GM19468 (cell line): ENCODE results near the gene ADAMTS8.

Experiments
- ATAC-seq: cut with Tn5 transposase; IDR thresholded peaks from one replicate; pipeline ENCODE4 v1.9.1; 2021; ENCODE audit warnings: mild to moderate bottlenecking, moderate library complexity, moderate number of reproducible peaks; ENCODE audit not compliant: unreplicated experiment; ENCODE audit errors: extremely low read depth

ADAMTS8 gene

DNA sequence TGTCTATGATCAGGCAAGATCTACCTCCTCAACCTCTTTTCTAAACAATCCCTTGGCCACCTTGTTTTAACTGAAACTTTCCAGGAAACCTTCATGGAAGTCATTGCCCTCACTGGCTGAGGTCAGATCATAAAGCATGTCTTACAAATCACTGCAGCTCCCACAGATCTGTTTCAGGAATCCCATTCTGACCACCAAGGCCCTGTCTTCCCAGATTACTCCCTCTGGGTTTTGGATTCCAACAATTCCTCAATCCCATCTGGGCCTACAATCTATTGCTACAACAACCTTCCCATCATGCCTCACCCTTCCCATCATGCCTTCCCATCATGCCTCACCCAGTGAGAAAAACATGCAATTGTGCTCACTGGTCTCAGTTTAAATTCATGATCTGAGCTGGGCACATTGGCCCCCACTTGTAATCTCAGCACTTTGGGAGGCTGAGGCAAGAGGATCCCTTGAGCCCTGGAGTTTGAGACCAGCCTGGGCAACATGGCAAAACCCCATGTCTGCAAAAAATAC, 35.9 kb upstream of the ADAMTS8 start:
- no peak for ATAC-seq

DNA sequence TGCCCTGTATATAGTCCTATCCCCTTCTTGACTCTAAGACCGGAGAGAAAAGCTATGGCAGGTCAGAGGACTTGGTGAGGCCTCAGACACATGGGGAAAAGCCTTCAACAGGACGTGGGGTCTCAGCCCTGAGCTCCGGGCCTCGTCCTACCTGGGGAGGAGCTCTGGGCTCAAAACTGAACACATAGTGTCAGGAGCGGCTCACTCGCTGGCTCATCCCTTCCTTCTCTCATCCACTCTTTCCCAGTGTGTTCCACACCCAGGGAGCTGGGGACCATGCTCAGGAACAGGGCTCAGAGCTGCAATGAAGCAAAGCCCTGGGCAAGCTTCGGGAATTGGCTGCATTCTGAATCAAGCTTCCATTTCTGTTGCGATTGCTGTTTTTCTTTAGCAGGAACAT, 34.5 kb upstream of the ADAMTS8 start:
- no peak for ATAC-seq

DNA sequence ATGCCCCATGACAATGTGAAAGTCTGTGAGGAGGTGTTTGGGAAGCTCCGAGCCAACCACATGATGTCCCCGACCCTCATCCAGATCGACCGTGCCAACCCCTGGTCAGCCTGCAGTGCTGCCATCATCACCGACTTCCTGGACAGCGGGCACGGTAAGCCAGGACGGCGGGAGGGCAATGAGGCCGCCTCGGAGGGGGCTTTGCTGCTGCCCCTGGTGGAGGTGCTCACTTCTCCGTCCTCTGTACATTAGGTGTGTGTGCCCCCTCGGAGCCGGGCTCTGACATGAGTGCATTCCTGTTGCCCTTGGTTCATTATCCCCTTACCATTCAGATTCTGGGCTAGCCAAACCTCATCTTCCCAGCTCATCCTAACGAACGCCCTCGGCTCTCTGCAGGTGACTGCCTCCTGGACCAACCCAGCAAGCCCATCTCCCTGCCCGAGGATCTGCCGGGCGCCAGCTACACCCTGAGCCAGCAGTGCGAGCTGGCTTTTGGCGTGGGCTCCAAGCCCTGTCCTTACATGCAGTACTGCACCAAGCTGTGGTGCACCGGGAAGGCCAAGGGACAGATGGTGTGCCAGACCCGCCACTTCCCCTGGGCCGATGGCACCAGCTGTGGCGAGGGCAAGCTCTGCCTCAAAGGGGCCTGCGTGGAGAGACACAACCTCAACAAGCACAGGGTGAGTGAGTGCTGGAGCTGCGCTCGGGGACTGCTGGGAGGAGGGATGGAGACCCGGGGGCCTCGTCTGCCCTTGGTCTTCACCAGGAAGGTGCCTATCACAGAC, 33.9 kb upstream of the ADAMTS8 start:
- ATAC-seq, result no peak

DNA sequence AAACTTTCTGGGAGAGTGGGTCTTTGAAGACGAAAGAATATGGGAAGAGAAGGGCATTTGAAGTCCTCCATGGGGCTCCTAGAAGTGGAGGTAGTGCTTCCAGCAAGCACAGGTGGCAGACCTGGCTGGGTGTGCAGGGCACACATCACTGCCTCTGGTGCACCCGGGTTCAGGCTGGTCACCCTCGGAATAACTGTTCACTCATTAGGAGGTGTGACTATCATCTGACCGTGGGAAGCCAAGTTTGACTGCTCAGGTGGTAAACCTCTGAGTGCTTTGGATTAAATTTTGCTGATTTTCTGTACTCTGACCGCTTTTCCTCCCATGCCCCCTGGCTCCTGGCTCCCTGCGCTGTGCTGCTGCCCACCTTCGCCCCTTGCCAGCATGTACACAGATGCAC, 31.1 kb upstream of the ADAMTS8 start:
- no peak for ATAC-seq

DNA sequence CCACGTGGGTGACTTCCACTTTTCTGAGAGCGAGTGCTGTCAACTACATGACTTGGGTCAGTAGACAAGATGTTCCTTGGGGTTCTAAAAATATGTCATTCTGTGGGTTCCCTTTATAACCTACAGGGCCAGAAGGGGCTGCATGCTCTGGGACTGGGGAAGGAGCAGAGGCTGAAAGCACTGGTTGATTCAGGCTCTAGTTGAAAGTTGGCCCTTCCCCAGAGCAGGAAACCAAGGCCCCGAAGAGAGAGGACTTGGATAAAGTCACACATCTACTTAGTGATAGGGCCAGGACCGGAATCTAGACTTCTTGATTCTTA, 30.0 kb upstream of the ADAMTS8 start:
- ATAC-seq, result no peak

DNA sequence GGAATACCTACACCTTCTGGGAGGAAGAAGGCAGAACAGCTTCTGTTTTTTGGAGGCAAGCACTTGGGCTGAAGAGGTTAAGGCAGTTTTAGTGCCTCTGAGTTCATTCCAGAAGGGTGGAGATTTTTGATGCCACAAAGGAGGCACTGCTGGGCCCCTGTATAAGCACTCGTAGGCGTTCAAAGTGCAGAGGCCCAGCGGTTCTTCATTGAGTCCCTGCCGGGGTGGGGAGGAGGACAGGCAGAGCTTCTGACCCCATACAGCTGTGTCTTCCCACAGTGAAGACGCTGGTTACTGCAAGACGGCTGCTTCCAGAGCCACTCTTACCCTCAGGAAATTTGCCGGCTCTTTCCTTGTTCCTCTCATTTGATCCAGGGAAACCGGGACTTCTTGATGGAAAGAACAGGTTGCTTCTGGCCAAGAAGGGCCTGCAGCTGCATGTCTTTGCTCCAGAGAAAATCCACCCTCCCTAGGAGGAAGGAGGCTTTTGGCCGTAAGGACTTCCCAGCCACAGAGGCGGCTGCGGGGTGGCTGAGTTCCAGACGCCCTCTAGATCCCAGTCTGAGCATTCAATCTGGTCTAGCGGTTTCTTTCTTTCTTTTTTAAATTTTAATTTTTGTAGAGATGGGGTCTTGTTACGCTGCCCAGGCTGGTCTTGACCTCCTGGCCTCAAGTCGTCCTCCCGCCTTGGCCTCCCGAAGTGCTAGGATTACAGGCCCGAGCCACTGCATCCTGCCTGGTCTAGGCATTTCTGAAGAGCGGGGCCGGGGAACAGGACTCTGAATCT, 29.4 kb upstream of the ADAMTS8 start:
- no peak for ATAC-seq

DNA sequence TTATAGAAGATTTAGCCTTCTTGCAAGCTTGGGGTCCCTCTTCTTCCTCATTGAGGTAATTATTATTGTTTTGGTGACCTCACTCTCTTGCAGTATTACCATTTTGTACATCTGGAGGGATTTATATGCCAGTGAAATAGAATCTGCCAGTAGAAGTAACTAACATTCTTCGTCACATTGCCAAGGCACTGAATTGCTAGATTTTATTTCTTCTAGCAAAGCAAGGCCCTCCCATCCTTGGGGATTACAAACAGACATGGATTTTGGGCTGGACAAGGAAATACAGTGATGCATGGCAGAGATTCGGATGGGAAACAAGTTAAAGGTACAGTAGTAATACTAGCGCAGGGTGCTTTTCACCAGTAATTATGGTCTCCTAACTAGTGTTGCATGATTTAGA, 27.9 kb upstream of the ADAMTS8 start:
- no peak for ATAC-seq

DNA sequence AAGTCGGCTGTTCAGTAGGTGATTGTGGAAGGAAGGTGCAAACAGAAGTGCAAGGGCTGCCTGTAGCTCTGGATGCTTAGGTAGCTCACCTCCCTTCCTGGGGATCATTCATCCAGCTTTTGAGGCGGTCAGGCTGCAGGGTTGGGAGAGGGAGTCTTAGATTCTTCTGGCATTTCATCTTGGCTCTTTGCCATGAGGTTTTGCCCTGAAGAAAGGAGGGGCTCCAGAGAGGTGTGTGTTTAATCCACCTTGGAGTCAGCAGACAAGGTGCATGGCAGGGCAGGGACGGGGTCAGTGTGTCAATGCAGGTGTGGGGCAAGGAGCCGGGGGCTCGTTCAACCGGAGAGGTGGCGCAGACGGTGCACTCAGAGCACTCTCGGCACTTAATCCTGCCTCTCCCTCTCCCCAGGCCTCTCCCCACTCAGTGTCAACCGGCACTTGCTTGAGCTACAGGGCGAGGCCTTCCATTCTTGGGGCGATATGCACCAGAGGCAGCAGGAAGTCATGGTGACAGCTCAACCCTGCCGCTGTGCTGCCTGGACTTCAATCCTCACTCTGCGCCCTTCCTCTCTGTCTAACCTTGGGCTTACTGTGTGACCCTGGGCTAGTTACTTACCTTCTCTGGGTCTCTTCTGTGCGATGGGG, 27.2 kb upstream of the ADAMTS8 start:
- no peak for ATAC-seq

DNA sequence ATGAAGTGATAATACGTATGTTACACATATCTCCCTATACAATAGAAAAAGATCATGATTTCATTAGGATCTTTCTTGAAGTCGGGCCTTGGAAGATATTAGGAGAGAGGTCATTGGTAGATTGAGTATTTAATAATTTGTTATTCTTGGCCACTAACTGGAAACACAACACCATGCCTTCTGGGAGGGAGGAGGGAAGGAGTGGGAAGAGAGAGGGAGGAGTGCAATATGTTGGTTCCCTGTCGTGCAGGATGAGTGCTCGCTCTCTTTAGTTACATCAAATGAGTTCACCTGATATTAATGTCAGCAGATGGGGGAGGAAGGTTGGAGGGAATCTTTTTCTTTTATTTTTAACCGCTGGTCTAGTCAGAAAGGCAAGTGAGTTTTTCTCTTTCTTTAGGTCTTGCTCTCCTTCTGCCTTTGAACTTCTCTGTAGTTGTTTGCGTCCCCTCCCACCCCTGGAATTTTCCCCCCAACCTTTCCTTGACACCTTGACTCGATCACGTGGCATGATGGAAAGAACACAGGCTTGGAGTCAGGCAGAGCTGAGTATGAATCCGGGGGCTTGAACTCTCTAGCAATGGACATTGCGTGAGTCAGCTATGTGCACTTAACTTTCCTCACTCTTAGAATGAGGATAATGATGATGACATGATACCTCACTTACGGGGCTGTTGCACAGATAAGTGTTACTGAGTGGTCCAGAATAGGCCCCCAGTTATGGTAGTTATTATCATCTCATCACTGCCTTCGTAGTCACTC, 26.3 kb upstream of the ADAMTS8 start:
- no peak for ATAC-seq

DNA sequence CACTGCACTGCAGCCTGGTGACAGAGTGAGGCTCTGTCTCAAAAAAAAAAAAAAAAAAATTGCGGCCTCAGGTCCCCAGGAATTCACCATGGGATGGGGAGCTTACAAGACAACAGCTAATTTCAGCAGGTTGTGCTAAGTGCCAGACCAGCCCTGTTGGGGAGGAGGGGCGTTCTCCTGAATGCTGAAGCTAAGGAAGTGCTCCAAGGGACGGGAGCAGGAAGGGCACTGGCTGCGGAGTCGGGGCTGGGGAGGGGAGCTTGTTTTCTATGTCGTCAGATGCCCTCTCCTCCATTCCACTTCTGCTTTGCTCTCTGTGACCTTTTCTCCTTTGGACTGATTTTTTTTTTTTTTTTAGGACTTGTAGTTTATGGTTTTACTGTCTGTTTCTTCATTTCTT, 24.5 kb upstream of the ADAMTS8 start:
- ATAC-seq, result no peak

DNA sequence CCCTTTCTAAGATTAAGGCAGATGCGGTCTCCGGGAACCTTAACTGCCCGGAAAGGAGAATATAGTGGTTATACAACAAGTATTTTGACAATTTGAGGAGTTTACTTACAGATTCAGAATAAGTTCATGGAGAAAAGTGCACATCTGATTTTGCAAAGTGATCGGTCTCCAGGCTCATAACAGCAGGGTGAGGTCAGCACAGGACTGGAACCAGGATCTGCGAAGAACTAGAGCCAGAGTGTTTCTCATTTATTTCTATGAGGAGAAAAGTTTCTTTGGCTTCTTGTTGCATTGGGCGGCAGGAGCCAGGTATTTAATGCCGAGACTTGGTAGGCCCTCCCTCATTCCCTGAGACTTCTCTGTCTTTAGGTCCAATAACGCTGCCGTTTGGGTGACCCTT, 23.8 kb upstream of the ADAMTS8 start:
- no peak for ATAC-seq

DNA sequence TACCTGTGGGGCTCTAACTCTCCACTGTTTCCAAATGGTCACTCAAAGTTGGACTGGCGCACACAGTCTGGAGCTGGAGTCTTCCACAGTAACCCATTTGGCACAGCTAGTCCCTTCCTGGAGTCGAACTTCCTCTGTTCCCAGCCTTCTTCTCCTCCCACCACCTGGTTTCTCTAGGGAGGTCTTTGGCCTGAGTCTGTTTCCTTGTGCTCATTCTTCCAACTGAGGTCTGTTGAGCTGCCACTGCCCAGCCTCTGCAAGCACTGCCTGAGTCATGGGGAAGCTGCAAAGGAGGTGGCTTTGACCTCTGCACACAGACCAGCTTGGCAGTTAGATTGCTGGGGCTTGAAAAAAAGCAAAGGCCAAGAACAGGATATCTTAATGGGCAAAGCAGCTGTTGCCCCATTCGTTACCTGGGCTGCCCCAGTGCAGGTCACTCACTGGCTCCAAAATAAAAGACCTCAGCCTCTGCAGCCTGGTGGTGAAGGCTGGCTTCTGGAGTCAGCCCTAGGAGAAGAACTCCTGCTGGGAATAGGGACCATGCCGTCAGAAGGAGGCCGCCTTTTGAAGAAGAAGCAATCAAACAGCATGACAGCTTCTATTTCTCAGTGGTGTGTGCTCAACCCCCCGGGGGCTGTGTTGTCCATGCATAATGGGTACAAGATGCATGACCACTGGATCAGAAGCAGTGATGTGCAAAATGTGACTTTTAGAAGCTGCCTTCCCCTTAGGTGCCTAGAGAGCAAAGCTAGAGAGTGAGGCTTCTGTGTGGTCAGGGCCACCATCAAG, 23.0 kb upstream of the ADAMTS8 start:
- no peak for ATAC-seq

DNA sequence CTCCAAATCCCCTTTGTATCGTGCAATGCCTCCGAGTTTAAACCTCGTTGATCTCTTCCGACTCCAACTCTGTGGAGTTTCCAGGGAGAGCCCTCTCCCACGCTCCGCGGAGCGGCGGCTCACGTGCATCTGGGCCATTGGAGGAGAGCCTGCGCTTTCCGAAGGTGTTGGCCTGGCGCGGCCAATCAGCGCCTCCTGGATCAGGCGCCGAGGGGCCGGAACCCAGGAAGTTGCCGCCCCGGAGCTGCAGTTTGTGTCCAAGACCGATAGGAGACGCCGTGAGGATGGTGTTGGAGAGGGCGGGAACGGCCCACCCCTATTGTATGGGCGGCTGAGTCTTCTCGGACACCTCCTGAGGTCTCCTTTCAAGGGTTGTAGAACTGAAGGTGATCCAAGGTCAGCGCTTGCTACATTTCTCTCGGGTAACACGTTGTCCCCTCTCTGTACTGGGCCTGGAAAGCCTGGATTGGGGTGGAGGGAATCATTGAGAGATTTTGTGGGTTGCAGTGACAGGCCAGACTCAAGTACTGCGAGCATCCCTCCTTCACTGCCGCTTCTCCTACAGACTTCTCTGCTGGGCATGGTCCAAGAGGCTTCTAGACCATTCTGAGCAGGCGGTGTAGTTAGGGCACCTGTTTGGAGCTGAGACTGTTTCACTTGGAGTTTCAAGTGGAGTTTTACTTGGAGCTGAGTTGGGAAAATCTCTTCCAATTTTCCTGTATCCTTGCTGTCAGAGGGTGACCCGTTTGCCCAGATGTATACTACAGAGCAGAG, 21.8 kb upstream of the ADAMTS8 start:
- no peak for ATAC-seq

DNA sequence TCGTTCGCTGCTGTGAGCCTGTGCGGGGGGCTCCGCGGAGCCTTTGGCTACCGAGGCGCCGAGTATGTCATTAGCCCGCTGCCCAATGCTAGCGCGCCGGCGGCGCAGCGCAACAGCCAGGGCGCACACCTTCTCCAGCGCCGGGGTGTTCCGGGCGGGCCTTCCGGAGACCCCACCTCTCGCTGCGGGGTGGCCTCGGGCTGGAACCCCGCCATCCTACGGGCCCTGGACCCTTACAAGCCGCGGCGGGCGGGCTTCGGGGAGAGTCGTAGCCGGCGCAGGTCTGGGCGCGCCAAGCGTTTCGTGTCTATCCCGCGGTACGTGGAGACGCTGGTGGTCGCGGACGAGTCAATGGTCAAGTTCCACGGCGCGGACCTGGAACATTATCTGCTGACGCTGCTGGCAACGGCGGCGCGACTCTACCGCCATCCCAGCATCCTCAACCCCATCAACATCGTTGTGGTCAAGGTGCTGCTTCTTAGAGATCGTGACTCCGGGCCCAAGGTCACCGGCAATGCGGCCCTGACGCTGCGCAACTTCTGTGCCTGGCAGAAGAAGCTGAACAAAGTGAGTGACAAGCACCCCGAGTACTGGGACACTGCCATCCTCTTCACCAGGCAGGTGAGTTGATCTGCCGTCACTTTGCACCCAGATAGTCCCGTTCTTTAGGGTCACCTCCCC, 21.0 kb upstream of the ADAMTS8 start:
- ATAC-seq, result no peak

DNA sequence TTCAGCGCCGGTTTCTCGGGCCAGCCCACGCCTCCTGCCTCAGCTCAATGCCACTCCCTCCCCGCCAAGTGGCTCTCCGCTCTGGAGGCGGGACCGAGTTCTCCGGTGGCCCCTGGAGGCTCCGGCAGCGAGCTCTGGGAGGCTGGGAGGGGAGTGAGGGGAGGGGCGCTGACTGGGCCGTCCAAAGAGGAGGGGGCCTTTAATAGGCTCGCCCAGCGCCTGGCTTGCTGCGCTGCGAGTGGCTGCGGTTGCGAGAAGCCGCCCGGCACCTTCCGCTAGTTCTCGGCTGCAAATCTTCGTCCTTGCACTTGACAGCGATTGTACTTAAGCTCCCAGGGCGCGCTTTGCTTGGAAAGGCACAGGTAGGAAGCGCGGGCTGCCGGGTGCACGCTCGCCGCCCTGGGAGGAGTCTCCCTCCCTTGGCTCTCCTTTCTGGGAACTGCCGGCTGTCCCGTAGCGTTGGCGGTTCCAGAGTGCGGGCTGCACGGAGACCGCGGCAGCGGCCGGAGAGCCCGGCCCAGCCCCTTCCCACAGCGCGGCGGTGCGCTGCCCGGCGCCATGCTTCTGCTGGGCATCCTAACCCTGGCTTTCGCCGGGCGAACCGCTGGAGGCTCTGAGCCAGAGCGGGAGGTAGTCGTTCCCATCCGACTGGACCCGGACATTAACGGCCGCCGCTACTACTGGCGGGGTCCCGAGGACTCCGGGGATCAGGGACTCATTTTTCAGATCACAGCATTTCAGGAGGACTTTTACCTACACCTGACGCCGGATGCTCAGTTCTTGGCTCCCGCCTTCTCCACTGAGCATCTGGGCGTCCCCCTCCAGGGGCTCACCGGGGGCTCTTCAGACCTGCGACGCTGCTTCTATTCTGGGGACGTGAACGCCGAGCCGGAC, 20.3 kb upstream of the ADAMTS8 start, which contains the start of gene ADAMTS15:
ADAMTS15 (plus strand) TSS at position 230 of the 894 bp plus-strand sequence; CDS start at position 559, 329 bp downstream.
- ATAC-seq, result no peak

DNA sequence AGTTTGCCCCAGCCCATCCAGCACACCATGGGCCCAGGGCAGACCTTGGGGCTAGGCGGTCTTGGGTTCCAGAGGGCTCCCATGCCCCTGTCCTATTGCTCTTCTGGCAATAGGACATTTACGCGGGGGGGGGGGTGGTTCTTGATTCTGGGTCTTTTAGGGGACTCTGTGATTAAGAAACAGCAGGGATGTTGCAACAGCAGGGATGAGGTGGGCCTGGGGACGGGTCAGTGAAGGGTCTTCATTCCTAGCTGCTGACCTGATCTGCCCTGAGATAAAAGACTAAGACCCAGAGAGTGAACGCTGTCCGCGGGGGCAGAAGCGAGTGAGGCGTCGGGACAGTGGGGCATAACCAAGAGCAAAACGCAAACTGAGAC, 19.6 kb upstream of the ADAMTS8 start:
- ATAC-seq, result no peak

DNA sequence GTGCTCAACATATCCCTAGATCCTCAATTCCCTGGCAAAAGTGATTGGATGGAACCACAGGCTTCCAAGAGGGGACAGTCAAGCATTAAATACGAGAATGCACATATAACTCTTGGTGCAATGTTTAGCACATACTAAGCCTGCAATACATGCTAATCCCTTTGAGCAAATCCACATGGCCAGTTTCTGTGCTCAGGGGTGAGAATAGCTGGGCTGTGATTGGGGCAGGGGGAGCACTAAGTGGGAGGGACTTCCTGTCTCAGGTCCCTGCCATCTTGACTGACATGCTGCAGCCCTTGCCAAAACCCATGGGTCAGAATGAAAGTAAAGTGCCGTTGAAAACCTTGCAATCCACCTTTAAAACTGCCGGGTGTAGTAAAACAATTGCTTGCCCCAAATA, 17.4 kb upstream of the ADAMTS8 start:
- no peak for ATAC-seq
